Measurements from ENCODE around the gene CIP2A. TPM values are rescaled to one million over a fixed set of nuclear protein-coding genes. Genes with fewer than 3 reads are reported as not detected.

Gene CIP2A
- total RNA-seq, 1 experiment from 2014 or later: 34.2 TPM

GRCh38 chr3:108516881-108517280 is 72.4 kb downstream of the CIP2A start:
- Histone ChIP-seq H4K91ac (ENCODE audit: insufficient read length, low read depth, low read length) (no peak overlapping the region), H2AFZ (ENCODE audit: low read length) (no peak overlapping the region), H3T11ph (ENCODE audit: low read length) (no peak overlapping the region), H2AK5ac (ENCODE audit: insufficient read length, low read length) (no peak overlapping the region), H2BK15ac (ENCODE audit: low read depth, low read length) (no peak overlapping the region), H3K9ac (ENCODE audit: extremely low read depth, insufficient read length, low read length) (no peak overlapping the region), H3K23me2 (ENCODE audit: insufficient read length, low read depth, low read length, poor library complexity, severe bottlenecking) (no peaks in the 10 kb centered on the region), H4K8ac (replicated peaks; ENCODE audit: insufficient read length, low read depth, low read length) (no peak overlapping the region), H3K4me2 (ENCODE audit: insufficient read depth, insufficient read length, low read length) (no peak overlapping the region), H3K9me3 (ENCODE audit: control insufficient read depth, low read depth, low read length) (no peaks in the 10 kb centered on the region), H3K56ac (ENCODE audit: insufficient read length, low read depth, low read length) (no peak overlapping the region), H3K18ac (ENCODE audit: insufficient read length, low read depth, low read length) (no peak overlapping the region), H3K27ac (ENCODE audit: insufficient read length, low read depth, low read length) (no peak overlapping the region), H2BK20ac (ENCODE audit: low read depth, low read length, poor library complexity, severe bottlenecking) (no peak overlapping the region), H3K4me1 (ENCODE audit: insufficient read depth, low read length) (no peaks in the 10 kb centered on the region), H4K20me1 (ENCODE audit: control insufficient read depth, insufficient read depth, insufficient read length) (no peaks in the 10 kb centered on the region), H3K23ac (ENCODE audit: insufficient read length, low read depth, low read length) (no peak overlapping the region), H2BK120ac (ENCODE audit: low read depth, low read length, poor library complexity, severe bottlenecking) (no peak overlapping the region), H3K4ac (ENCODE audit: low read depth, low read length) (no peak overlapping the region), H2BK12ac (ENCODE audit: insufficient read length, low read depth, low read length) (no peak overlapping the region), H3K79me1 (ENCODE audit: insufficient read depth, low read depth, low read length, poor library complexity, severe bottlenecking) (no peaks in the 10 kb centered on the region), H4K5ac (ENCODE audit: insufficient read length, low read depth, low read length) (no peak overlapping the region), H3K14ac (ENCODE audit: insufficient read depth, low read length) (no peak overlapping the region), H3K79me2 (ENCODE audit: insufficient read depth, low read length) (no peaks in the 10 kb centered on the region), H3K27me3 (ENCODE audit: insufficient read depth, low read length) (no peaks in the 10 kb centered on the region), H2BK5ac (ENCODE audit: insufficient read length, low read length) (no peak overlapping the region)
- DNase-seq: no peak
- Mint-ChIP-seq H3K9me3 (no peaks in the 10 kb centered on the region), H3K4me1 (peaks cover 7 to 12% of the 10 kb centered on the region in 2 experiments), H3K27ac (peak overlapping the region in 1 of 3 experiments; percentile 9; a peak in 2 of 7 replicates), H3K4me3 (no peak overlapping the region), H3K27me3 (ENCODE audit: low read depth) (no peaks in the 10 kb centered on the region), H3K36me3 (ENCODE audit: insufficient read depth in 1 of 3, low read depth in 3 of 3) (no peaks in the 10 kb centered on the region)
- TF ChIP-seq CTCF (conservative IDR thresholded peaks at IDR 0.05): no peak
- no CpG with 5 or more reads among the region's 2 CpGs for WGBS (ENCODE audit: extremely low coverage, insufficient read length, low lambda C conversion rate)
